HG03558 (cell line): ENCODE results near the gene VPS37B.

ENCODE experiments used
- ATAC-seq: cut with Tn5 transposase; IDR thresholded peaks from one replicate; pipeline ENCODE4 v1.9.1; 2021; ENCODE audit warnings: moderate number of reproducible peaks; ENCODE audit not compliant: unreplicated experiment; ENCODE audit errors: extremely low read depth

The VPS37B gene

GRCh38 chr12:122868471-122869177, 27.3 kb downstream of the VPS37B start:
- ATAC-seq: no peak

- no peak for ATAC-seq
Measured at GRCh38 chr12:122867691-122868461, 28.0 kb downstream of the VPS37B start.

GRCh38 chr12:122866950-122867607, 28.8 kb downstream of the VPS37B start:
- no peak for ATAC-seq

GRCh38 chr12:122866379-122866778, 29.5 kb downstream of the VPS37B start:
- no peak for ATAC-seq

- ATAC-seq: no peak
Measured at GRCh38 chr12:122865268-122866231, 30.4 kb downstream of the VPS37B start.

- ATAC-seq: no peak
Measured at GRCh38 chr12:122864894-122865253, 31.1 kb downstream of the VPS37B start.

DNA sequence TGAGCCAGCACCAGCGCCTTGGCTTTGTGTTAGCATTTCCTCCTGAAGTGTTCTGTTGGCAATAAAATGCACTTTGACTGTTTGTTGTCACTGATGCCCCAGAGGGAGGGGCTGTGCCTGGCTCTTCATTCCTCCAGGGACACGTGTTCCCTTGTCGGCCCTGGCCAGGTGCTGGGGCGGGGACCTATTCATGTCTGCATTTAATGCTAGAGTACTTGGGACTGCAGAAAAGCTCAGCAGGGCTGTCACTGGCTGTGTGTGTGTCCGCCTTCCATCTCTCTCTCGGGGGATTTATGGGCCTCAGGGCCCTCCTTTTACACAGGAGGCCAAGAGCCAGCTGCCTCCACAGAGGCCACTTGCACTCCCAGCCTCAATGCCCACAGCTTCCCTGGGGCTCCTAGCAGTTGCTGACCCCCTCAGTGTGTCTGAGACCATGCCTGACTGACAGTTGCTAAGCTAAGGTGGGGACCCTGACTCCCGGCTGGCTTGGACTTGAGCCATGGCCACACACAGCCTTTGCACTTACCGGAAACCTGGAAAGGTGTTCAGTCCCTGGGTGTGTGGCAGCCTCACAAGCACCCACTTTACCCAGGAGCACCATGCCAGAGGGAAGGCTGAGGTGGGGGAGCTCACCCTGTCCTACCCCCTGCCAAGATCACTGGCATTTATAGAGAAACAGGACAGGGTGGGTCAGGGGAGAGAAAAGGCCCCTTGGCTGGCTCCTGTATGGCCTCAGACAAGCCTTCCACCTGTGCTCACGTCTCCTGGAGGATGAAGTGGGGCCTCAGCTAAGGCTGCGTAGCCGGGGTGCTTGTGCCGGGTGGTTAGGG, 32.8 kb downstream of the VPS37B start:
- ATAC-seq: no peak

GRCh38 chr12:122862110-122862634, 33.8 kb downstream of the VPS37B start:
- ATAC-seq: no peak

DNA sequence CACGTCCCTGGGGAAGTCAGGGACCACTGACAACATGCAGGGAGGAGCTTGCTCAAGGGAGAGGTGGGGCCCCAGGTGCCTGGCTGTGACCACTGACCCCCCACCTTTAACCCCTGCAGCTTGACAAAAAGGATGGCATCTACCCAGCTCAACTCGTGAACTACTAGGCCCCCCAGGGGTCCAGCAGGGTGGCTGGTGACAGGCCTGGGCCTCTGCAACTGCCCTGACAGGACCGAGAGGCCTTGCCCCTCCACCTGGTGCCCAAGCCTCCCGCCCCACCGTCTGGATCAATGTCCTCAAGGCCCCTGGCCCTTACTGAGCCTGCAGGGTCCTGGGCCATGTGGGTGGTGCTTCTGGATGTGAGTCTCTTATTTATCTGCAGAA, 34.3 kb downstream of the VPS37B start:
- no peak for ATAC-seq

- no peak for ATAC-seq
Measured at GRCh38 chr12:122860854-122861586, 34.9 kb downstream of the VPS37B start.

GRCh38 chr12:122860040-122860853, 35.7 kb downstream of the VPS37B start:
- no peak for ATAC-seq

GRCh38 chr12:122859303-122860039, 36.5 kb downstream of the VPS37B start:
- no peak for ATAC-seq

DNA sequence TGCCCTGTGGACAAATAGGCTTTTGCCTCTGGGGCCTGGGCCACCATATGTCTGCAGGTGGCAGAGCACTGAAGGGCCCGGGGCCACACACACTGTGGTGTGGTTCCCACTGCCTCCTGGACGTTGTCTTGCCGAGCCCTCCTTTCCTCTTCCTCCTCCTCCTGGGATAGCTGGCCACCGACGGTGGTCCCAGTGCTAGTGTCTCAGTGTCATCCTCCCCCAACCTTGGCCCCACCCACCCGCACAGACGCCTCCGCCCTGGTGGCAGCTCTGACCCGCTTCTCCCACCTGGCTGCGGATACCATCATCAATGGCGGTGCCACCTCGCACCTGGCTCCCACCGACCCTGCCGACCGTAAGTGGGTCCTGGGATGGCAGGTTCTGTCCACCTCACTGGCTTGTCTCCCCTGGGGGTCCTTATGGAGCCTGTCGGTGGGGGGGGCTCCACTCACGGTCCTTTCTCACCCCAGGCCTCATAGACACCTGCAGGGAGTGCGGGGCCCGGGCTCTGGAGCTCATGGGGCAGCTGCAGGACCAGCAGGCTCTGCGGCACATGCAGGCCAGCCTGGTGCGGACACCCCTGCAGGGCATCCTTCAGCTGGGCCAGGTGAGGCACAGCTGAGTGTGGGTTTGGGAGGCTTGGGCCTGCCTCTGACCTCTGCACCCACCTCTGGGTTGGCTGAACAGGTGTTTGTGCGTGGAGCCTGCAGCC, 37.2 kb downstream of the VPS37B start:
- no peak for ATAC-seq

DNA sequence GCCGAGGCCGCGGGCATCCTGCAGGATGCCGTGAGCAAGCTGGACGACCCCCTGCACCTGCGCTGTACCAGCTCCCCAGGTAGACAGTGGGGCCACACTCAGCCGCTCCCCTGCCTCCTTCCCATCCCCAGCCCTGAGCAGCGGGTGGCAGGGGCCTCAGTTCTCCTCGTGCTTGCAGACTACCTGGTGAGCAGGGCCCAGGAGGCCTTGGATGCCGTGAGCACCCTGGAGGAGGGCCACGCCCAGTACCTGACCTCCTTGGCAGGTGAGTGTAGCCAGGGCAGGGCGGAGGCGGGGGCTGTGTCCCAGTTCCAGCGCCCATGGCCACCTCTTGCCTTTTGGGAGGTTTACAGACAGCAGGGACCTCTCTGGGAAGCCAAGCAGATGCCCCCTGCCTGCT, 37.8 kb downstream of the VPS37B start:
- no peak for ATAC-seq

- no peak for ATAC-seq
Measured at GRCh38 chr12:122856999-122857671, 38.8 kb downstream of the VPS37B start.
